ENCODE data around the gene GNB3. TPM values are rescaled to one million over a fixed set of nuclear protein-coding genes. Genes with fewer than 3 reads are reported as not detected.

Gene GNB3
- total and polyA plus RNA-seq, 4 donors = under 0.01 to 0.12 TPM; not detected in 2

GRCh38 chr12:6799147-6799546, 41.6 kb upstream of the GNB3 start:
- Histone ChIP-seq H3K4me3 (ENCODE audit: low read depth in 1 of 3, low read length in 3 of 3) (no peak overlapping the region), H3K9ac (ENCODE audit: low read depth in 1 of 2, low read length in 2 of 2) (no peak overlapping the region), H3K36me3 (ENCODE audit: control insufficient read depth in 4 of 4, insufficient read depth in 3 of 4, low read depth in 1 of 4, low read length in 3 of 4) (no peaks in the 10 kb centered on the region), H3K9me3 (ENCODE audit: control insufficient read depth in 4 of 4, low read length in 3 of 4) (no peaks in the 10 kb centered on the region), H3K4me1 (ENCODE audit: control insufficient read depth in 4 of 4, insufficient read depth in 4 of 4, low read length in 3 of 4) (peaks cover 0 to 9% (median 4%) of the 10 kb centered on the region in 4 donors), H3K27ac (ENCODE audit: low read depth in 1 of 2, low read length in 2 of 2) (no peak overlapping the region), H3K27me3 (ENCODE audit: control insufficient read depth in 4 of 4, insufficient read depth in 4 of 4, low read length in 3 of 4) (no peaks in the 10 kb centered on the region)
- WGBS = 87% methylated on average over 5 of the region's 5 CpGs
- TF ChIP-seq GABPA (IDR thresholded peaks at IDR 0.05 in 1 of 2, conservative IDR thresholded peaks at IDR 0.05 in 1 of 2) (no peak), REST (IDR thresholded peaks at IDR 0.05) (no peak), CTCF (IDR thresholded peaks at IDR 0.05; ENCODE audit: low read depth, low read length, missing input control) (no peak), ZBTB33 (IDR thresholded peaks at IDR 0.05) (no peak), HNF4G (IDR thresholded peaks at IDR 0.05) (no peak), FOXA2 (IDR thresholded peaks at IDR 0.05) (no peak), TAF1 (conservative IDR thresholded peaks at IDR 0.05) (no peak)
- DNase-seq (ENCODE audit: low spot score) = no peak

- no peak for TF ChIP-seq CTCF (IDR thresholded peaks at IDR 0.05; ENCODE audit: low read depth, low read length, missing input control)
- no peak for TF ChIP-seq SP1 (IDR thresholded peaks at IDR 0.05)
- TF ChIP-seq HNF4A (conservative IDR thresholded peaks at IDR 0.05) = no peak
- no peak for TF ChIP-seq REST (IDR thresholded peaks at IDR 0.05)
- no peak for TF ChIP-seq TAF1 (conservative IDR thresholded peaks at IDR 0.05)
- Histone ChIP-seq H3K27me3 (ENCODE audit: control insufficient read depth in 4 of 4, insufficient read depth in 4 of 4, low read length in 3 of 4) (no peaks in the 10 kb centered on the region), H3K9ac (ENCODE audit: low read depth in 1 of 2, low read length in 2 of 2) (no peak overlapping the region), H3K4me1 (ENCODE audit: control insufficient read depth in 4 of 4, insufficient read depth in 4 of 4, low read length in 3 of 4) (no peaks in the 10 kb centered on the region), H3K4me3 (ENCODE audit: low read depth in 1 of 3, low read length in 3 of 3) (no peak overlapping the region), H3K27ac (ENCODE audit: low read depth in 1 of 2, low read length in 2 of 2) (no peak overlapping the region), H3K9me3 (ENCODE audit: control insufficient read depth in 4 of 4, low read length in 3 of 4) (no peaks in the 10 kb centered on the region), H3K36me3 (ENCODE audit: control insufficient read depth in 4 of 4, insufficient read depth in 3 of 4, low read depth in 1 of 4, low read length in 3 of 4) (no peaks in the 10 kb centered on the region)
- no peak for DNase-seq (ENCODE audit: low spot score)
- 81% methylated on average over 1 of the region's 1 CpG for WGBS
Measured at GRCh38 chr12:6807170-6807569, 33.6 kb upstream of the GNB3 start.
